Measurements from ENCODE around the gene LCA5L.
A peak's percentile ranks its signal among the peaks of the same experiment; 100 is the strongest.
"Not testable (repeated sequence)": the region's sequence is repeated elsewhere in the genome, so short reads cannot be mapped to it uniquely, and the experiment has no call there.

LCA5L gene

GRCh38 chr21:39386899-39387298, 58.7 kb downstream of the LCA5L start:
- DNase-seq, result no peak

GRCh38 chr21:39386194-39386593, 59.4 kb downstream of the LCA5L start:
- no peak for DNase-seq

DNA sequence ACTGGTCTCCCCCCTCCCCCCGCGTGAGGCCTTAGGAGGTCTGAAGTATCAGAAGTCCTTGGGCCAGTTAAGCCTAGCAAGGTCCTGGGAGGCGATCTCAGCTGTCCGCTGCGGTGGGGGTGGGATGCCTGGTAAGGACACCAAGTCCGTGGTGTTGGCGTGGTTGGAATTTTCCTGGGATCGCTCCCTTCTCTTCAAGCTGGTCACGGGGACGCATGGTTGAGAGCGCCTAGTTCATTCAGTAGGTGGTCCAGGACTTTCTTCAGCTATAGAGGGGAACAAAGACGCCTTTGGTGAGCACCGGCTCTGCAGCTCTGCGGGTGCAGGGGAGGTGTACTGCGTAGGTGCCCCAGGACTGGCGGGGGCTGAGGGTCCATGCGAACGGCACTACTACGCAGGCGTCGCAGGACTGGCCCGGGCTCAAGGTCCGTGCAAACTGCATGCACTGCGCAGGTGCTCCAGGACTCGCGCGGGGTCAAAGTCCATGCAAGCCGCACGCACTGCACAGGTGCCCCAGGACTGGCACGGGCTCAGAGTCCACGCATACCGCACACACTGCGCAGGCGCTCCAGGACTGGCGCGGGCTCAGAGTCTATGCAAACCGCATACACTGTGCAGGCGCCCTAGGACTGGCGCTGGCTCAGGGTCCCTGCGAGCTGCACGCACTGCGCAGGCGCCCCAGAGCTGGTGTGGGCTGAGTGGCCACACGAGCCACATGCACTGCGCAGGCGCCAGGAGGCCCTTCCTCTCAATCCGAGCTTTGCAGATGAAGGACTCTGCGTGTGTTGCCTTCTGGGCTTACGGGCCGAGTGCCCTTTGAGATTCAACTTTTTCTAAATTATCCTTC, 60.1 kb downstream of the LCA5L start:
- peak; percentile 92 for DNase-seq

- DNase-seq, result no peak
Observed at GRCh38 chr21:39384674-39385298, 60.8 kb downstream of the LCA5L start.

- DNase-seq, result not testable (repeated sequence)
Observed at GRCh38 chr21:39382096-39382495, 63.5 kb downstream of the LCA5L start.

GRCh38 chr21:39381009-39381408, 64.6 kb downstream of the LCA5L start:
- DNase-seq, result no peak

DNA sequence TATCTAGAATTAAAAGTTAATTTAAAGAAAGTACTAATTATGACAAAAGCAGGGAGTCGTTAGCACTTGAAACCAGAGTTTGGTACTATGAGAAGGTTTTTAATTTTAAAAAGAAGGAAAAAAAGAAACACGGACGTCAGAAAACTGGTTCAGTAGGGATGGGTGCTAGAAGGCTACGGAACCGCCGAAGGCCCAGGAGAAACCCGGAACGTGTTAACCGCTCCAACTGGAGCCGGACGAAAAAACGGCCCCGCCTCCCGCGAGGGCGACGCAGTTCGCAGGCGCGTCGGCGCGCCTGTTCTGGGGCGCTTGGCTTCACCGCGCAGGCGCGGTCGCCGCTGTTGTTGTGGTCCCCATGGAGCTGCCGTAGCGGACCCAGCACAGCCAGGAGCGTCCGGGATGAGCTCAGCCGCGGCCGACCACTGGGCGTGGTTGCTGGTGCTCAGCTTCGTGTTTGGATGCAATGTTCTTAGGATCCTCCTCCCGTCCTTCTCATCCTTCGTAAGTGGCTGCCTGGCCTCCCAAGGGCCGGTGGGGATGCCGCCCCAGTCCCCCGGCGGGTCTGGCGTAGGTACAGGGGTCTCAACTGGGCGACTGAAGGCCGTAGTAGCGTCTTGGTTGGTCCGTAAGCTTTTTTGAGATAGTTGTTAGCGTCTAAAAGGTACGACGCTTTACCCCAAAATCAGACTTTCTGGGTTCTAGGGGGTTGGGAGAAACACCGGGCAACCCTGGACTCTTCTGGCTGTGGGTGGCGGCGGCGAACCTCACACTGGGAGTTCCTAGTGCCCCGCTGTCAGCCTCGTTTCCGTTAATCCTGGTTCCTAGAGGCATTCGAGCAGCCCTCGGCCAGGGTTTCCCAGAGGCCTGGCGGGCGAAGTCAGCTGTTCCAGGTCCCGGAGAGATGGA, 65.3 kb downstream of the LCA5L start:
- peak; percentile 96 for DNase-seq

- DNase-seq, result no peak
Observed at GRCh38 chr21:39377444-39378050, 68.0 kb downstream of the LCA5L start.

DNA sequence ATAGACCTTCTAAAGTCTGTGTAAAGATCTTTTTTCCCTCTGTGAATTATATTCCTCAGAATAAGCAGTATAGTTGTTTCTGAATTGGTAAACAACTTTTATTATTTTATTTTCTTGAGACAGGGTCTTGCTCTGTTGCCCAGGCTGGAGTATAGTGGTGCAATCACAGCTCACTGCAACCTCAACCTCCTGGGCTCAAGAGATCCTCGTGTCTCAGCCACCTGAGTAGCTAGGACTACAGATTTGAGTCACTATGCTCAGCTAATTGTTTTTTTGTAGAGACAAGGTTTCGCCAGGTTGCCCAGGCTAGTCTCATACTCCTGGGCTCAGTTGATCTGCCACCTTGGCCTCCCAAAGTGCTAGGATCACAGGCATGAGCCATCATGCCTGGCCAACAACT, 70.1 kb downstream of the LCA5L start:
- no peak for DNase-seq

DNA sequence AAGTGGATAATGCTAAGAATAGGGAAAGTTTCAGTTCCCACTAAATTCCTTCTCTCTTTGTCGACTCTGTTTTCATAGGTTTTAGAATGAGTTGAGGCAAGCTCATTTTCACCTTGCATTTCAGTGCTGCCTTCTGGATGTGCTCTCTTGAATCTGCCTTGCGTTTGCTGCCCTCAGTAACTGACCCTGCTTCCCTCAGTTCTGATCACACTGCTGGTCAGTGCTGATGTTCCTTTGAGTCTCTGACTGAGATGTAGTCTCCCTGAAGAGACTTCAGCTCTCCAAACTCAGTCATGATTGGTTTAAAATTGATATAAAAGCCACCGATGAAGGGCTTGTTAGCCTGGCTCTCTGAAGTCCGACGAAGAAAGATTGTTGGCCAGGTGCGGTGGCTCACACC, 71.5 kb downstream of the LCA5L start:
- DNase-seq, result no peak

GRCh38 chr21:39373634-39374033, 71.9 kb downstream of the LCA5L start:
- peak; percentile 37 for DNase-seq

- not testable (repeated sequence) for DNase-seq
Observed at GRCh38 chr21:39369896-39370288, 75.7 kb downstream of the LCA5L start.

GRCh38 chr21:39367783-39368182, 77.8 kb downstream of the LCA5L start:
- DNase-seq, result no peak

GRCh38 chr21:39366563-39366962, 79.0 kb downstream of the LCA5L start:
- no peak for DNase-seq

DNA sequence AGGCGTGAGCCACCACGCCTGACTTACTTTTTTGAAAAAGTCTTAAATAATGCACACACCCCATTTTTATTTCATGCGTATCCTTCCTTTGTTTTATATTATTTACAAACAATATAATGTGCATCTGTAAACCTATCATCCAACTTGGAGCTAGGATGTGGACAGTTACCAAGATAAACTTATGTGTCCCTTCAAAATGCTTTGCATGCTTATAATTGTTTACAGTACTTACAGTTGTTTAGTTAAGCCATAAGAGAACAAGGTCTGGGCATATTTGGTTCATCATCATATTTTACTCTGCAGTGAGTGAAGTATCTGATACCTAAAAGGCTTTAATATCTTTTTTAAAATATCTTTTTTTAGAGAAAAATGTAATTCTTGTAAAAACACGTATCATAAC, 80.6 kb downstream of the LCA5L start:
- no peak for DNase-seq

DNA sequence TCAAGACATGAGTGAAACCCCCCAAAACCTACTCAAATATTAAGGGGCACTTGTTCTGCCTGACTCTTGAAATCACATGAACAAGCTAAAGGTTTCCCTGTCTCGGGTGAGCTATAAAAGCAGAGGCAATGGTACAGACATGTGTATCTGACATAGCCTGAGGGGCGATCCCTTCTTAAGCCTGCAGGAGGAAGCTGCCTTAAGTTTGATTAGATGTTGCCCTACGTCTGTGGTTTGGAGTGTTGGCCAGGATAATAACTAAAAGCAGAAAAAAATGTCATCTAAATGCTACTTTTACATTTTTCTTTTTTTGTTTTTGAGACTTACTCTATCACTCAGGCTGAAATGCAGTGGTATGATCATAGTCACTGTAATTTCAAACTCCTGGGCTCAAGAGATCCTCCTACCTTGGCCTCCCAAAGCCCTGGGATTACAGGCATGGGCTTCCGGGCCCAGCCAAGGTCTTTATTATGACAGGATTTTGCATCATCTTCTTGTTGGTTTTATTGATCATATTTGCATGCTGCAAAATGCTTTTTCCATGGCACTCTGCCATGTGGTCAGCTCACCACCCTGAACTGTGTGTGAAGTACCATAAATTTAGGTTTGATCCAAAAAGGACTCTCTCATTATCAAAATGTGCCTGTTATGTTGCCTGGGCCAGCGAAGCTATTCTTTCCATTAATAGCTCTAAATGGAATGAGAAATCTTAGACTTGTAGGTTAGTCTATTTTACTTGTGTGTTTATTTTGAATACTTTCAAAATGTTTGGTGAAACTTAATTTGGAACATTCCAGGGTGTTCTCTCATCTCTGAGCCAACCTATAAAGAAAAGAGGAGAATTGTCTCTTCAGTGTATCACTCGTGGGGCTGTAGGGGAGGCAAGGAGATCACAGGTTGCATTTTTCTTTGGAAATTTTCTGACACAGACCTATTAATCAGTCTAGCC, 81.7 kb downstream of the LCA5L start:
- no peak for DNase-seq

GRCh38 chr21:39362733-39363132, 82.8 kb downstream of the LCA5L start:
- no peak for DNase-seq

GRCh38 chr21:39359382-39359781, 86.2 kb downstream of the LCA5L start:
- no peak for DNase-seq
